Cardiac fibroblast (primary cell): ENCODE results near the gene ARSG.
A peak's percentile ranks its signal among the peaks of the same experiment; 100 is the strongest.
"Not testable (repeated sequence)": the region's sequence is repeated elsewhere in the genome, so short reads cannot be mapped to it uniquely, and the experiment has no call there.

ENCODE experiments used
- DNase-seq, 2 donors: peaks; one replicate each; pipeline versions ENCODE4 v3.0.0 to v3.0.0-alpha.2; 2010; ENCODE audit warnings: low read depth in 2 of 2
- H3K4me3 ChIP-seq, 2 donors: replicated peaks in 1 of 2; 1 replicate in 1 of 2; 2 replicates in 1 of 2; pipeline ENCODE4 v1.5.1; 2011; ENCODE audit warnings: low read depth in 2 of 2, low read length in 2 of 2, mild to moderate bottlenecking in 2 of 2, moderate library complexity in 1 of 2
- CTCF ChIP-seq: IDR thresholded peaks from one replicate; pipeline ENCODE4 v1.5.1; 2011; ENCODE audit warnings: low read depth, mild to moderate bottlenecking, low read length, inconsistent platforms

The ARSG gene

GRCh38 chr17:68255151-68255550, 36.1 kb upstream of the ARSG start:
- no peak for TF ChIP-seq CTCF
- H3K4me3 ChIP-seq = no peak overlapping the region
- no peak for DNase-seq

DNA sequence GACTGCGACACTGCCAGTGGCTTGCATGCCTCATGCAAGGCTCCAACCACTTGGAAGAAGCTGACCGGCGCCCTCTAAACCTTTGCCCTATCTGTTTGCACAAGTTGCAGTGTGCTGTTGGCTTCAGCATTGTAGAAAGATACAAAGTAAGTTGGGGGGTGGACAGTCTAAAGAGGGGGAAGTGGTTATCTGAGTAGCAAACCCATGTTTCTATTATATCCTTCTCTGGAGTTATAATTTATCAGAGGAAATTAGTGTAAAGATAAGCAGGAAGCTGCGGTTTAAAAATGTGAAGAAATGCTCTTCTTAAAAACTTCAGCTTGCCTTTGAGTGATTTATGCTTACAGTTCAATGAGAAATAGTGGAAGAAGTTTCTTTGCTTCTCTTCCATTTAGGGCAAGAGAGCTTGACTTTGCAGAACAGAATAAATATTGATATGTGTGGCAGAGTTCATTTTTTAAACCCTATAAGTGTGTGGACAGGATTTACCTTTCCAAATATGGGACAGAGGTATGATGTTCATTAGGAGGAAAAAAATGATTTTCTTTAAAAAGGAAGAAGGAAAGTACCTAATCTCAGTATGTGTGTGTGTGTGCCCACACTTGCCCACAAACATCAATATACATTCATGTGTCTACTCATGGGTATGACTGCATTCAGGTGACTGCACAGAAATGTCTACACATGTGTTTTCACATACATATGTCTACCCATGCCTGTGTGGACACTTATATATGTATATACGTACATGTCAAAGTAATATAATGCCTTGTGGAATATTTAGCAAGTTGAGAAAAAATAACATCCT, 35.4 kb upstream of the ARSG start:
- TF ChIP-seq CTCF = no peak
- no peak for DNase-seq
- H3K4me3 ChIP-seq = no peak overlapping the region

- not testable (repeated sequence) for DNase-seq, H3K4me3 ChIP-seq
Measured at GRCh38 chr17:68256701-68257100, 34.6 kb upstream of the ARSG start.

DNA sequence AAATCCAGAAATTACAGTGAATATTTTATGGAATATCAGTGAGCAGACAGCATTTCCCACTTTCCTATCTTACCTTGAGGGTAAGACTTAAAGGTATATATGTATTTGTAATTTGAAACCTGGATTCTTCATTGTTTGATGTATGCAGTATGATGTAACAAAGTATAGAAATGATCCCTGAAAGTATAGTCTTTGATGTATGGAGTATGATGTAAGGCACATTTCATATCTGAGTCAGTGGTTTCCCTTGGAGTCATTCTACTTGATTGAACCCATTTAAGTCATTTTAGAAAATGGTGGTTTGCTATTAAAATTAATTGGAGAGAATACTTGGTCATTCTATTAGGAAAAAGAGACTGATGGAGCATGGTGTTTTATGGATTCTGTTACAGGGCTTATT, 33.4 kb upstream of the ARSG start:
- no peak overlapping the region for H3K4me3 ChIP-seq
- DNase-seq = no peak
- no peak for TF ChIP-seq CTCF

GRCh38 chr17:68258890-68259647, 32.2 kb upstream of the ARSG start:
- H3K4me3 ChIP-seq = peak overlapping the region in 1 of 2 donors; percentile 30
- DNase-seq = peak; percentile 34 to 69

GRCh38 chr17:68259648-68259951, 31.7 kb upstream of the ARSG start:
- H3K4me3 ChIP-seq = not testable (repeated sequence)

DNA sequence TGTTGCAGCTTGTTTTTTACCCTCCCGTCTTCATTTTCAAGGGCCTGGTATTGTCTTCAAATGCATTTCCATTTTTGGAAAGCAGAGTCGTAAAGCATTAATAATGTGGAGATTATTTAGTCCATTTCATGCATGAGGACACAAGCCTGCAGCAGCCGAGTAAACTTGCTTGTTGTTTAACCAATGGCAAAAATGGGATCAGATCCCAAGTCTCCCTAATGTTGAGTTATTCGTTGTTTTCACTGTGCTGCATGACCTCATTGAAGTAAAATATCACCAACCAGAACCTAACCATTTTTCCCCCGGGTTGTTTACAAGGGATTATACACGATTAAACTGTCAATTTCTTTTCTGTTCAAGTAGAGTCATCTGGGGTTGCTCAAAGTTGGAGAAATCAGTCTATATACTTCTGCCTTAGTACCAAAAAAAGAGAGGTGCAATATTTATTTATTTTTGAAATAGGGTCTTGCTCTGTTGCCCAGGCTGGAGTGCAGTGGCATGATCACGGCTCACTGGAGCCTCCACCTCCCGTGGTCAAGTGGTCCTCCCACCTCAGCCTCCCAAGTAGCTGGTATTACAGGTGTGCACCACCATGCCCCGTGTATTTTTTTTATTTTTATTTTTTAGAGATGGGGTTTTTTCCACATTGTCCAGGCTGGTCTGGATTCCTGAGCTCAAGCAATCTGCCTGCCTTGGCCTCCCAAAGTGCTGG, 31.1 kb upstream of the ARSG start:
- no peak for DNase-seq
- TF ChIP-seq CTCF = no peak
- H3K4me3 ChIP-seq = no peak overlapping the region

More at GRCh38 chr17:68259648-68259951, 31.7 kb upstream of the ARSG start:
- DNase-seq = not testable (repeated sequence)

GRCh38 chr17:68262467-68262866, 28.8 kb upstream of the ARSG start:
- DNase-seq, H3K4me3 ChIP-seq: not testable (repeated sequence)
